Smooth muscle cell (in vitro differentiated cells): ENCODE data around the gene TNFRSF17. TPM values are rescaled to one million over a fixed set of nuclear protein-coding genes. Genes with fewer than 3 reads are reported as not detected.
"Not testable (repeated sequence)": the region's sequence is repeated elsewhere in the genome, so short reads cannot be mapped to it uniquely, and the experiment has no call there.

ENCODE experiments used
- DNase-seq: peaks from one replicate; lab custom pipeline; 2025; ENCODE audit not compliant: unreplicated experiment; lab: John Stamatoyannopoulos, UW
- H2AFZ ChIP-seq: fragments of 200-600 bp; sonication (generic); 2 replicates; pipeline ENCODE4 v1.6.0; 2016; ENCODE audit warnings: antibody characterized with exemption, low read depth, mild to moderate bottlenecking
- H3F3A ChIP-seq: fragments of 200-600 bp; sonication (generic); 2 replicates; pipeline ENCODE4 v1.6.0; 2017; ENCODE audit warnings: antibody characterized with exemption, low read depth
- H3K27ac ChIP-seq: fragments of 200-600 bp; sonication (generic); 2 replicates; pipeline ENCODE4 v1.5.1; 2016; ENCODE audit warnings: low read depth, mild to moderate bottlenecking
- H3K27me3 ChIP-seq: fragments of 200-600 bp; sonication (generic); 2 replicates; pipeline ENCODE4 v1.6.1; 2016; ENCODE audit warnings: low read depth, mild to moderate bottlenecking
- H3K36me3 ChIP-seq: fragments of 200-600 bp; sonication (generic); 2 replicates; pipeline ENCODE4 v1.5.1; 2016; ENCODE audit warnings: low read depth
- H3K4me1 ChIP-seq: fragments of 200-600 bp; sonication (generic); 2 replicates; pipeline ENCODE4 v1.5.1; 2016; ENCODE audit warnings: low read depth
- H3K4me2 ChIP-seq: fragments of 200-600 bp; sonication (generic); 2 replicates; pipeline ENCODE4 v1.6.0; 2016; ENCODE audit warnings: mild to moderate bottlenecking
- H3K4me3 ChIP-seq: fragments of 200-600 bp; sonication (generic); 2 replicates; pipeline ENCODE4 v1.5.1; 2016; ENCODE audit warnings: mild to moderate bottlenecking
- H3K79me2 ChIP-seq: fragments of 200-600 bp; sonication (generic); 2 replicates; pipeline ENCODE4 v1.6.0; 2016; ENCODE audit warnings: low read depth, mild to moderate bottlenecking
- H3K9ac ChIP-seq: fragments of 200-600 bp; sonication (generic); 2 replicates; pipeline ENCODE4 v1.6.0; 2016; ENCODE audit warnings: low read depth
- H3K9me3 ChIP-seq: fragments of 200-600 bp; sonication (generic); replicated peaks from 2 replicates; pipeline ENCODE4 v1.5.1; 2016; ENCODE audit warnings: low read depth
- H4K20me1 ChIP-seq: fragments of 200-600 bp; sonication (generic); 2 replicates; pipeline ENCODE4 v1.6.0; 2016; ENCODE audit warnings: low read depth
- WGBS: methylation state at CpG from one replicate; pipeline ENCODE4 v1.1.7; 2016; ENCODE audit warnings: low lambda C conversion rate; 5-methylcytosine and 5-hydroxymethylcytosine counted together
- polyA plus RNA-seq: library from polyadenylated mRNA; unstranded; fragments of >200 nt; fragmentation: Nextera tagmentation; extraction: Ambion mirVana; gene quantifications from 2 replicates; pipeline ENCODE4 v1.2.1, GENCODE V29; 2016
- total RNA-seq: library from RNA; depleted of rRNA; stranded (reverse); fragments of >200 nt; gene quantifications from 2 replicates; pipeline ENCODE4 v1.2.3, GENCODE V29; 2014
- TF ChIP-seq, protein P1 (sequence below): fragments of 200-600 bp; sonication (generic); IDR thresholded peaks from 2 replicates; pipeline ENCODE4 v1.5.1; 2017; ENCODE audit warnings: borderline replicate concordance, mild to moderate bottlenecking, antibody characterized with exemption; ENCODE audit not compliant: insufficient read depth, poor library complexity, severe bottlenecking

TNFRSF17 gene
- total RNA-seq (not detected in 2 replicates), polyA plus RNA-seq (not detected in 2 replicates)

DNA sequence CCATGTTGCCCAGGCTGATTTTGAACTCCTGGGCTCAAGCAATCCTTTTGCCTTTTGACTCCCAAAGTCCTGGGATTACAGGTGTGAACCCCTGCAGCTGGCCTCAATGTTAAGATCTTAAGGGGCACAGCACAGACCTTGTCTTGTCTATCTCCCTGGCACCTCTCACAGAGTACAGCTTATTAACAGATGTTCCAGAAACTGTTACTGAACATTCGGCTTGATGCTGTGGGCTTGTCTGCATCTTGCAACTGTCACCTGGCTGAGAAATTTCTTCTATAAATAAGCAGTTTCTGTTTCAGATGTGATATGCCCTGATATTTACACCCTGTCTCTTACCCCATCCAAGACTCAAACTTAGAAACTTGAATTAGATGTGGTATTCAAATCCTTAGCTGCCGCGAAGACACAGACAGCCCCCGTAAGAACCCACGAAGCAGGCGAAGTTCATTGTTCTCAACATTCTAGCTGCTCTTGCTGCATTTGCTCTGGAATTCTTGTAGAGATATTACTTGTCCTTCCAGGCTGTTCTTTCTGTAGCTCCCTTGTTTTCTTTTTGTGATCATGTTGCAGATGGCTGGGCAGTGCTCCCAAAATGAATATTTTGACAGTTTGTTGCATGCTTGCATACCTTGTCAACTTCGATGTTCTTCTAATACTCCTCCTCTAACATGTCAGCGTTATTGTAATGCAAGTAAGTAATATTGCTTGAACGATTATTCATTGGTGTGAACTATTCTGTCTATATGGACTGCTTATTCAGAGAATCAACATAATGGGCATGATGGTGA is at the start of gene TNFRSF17:
Gene TNFRSF17 (plus strand): TSS at position 450 of the 791 bp plus-strand sequence. CDS start 115 bp downstream, at position 565.
- H3K79me2 ChIP-seq, result no peaks in the 10 kb centered on the region
- TF ChIP-seq, protein P1, sequence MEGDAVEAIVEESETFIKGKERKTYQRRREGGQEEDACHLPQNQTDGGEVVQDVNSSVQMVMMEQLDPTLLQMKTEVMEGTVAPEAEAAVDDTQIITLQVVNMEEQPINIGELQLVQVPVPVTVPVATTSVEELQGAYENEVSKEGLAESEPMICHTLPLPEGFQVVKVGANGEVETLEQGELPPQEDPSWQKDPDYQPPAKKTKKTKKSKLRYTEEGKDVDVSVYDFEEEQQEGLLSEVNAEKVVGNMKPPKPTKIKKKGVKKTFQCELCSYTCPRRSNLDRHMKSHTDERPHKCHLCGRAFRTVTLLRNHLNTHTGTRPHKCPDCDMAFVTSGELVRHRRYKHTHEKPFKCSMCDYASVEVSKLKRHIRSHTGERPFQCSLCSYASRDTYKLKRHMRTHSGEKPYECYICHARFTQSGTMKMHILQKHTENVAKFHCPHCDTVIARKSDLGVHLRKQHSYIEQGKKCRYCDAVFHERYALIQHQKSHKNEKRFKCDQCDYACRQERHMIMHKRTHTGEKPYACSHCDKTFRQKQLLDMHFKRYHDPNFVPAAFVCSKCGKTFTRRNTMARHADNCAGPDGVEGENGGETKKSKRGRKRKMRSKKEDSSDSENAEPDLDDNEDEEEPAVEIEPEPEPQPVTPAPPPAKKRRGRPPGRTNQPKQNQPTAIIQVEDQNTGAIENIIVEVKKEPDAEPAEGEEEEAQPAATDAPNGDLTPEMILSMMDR, result no peak
- no peak within 1 kb of the TSS for H2AFZ ChIP-seq
- H3K4me3 ChIP-seq, result no peak within 1 kb of the TSS
- H3K36me3 ChIP-seq, result no peaks in the 10 kb centered on the region
- H3K4me2 ChIP-seq, result no peak within 1 kb of the TSS
- H3K9ac ChIP-seq, result no peak within 1 kb of the TSS
- no peaks in the 10 kb centered on the region for H3K27me3 ChIP-seq
- H4K20me1 ChIP-seq, result no peaks in the 10 kb centered on the region
- WGBS, result 91% methylated on average over 9 of the region's 9 CpGs
- H3K9me3 ChIP-seq, result no peaks in the 10 kb centered on the region
- no peak within 1 kb of the TSS for H3K27ac ChIP-seq
- DNase-seq, result no peak
- no peaks in the 10 kb centered on the region for H3F3A ChIP-seq
- no peaks in the 10 kb centered on the region for H3K4me1 ChIP-seq

DNA sequence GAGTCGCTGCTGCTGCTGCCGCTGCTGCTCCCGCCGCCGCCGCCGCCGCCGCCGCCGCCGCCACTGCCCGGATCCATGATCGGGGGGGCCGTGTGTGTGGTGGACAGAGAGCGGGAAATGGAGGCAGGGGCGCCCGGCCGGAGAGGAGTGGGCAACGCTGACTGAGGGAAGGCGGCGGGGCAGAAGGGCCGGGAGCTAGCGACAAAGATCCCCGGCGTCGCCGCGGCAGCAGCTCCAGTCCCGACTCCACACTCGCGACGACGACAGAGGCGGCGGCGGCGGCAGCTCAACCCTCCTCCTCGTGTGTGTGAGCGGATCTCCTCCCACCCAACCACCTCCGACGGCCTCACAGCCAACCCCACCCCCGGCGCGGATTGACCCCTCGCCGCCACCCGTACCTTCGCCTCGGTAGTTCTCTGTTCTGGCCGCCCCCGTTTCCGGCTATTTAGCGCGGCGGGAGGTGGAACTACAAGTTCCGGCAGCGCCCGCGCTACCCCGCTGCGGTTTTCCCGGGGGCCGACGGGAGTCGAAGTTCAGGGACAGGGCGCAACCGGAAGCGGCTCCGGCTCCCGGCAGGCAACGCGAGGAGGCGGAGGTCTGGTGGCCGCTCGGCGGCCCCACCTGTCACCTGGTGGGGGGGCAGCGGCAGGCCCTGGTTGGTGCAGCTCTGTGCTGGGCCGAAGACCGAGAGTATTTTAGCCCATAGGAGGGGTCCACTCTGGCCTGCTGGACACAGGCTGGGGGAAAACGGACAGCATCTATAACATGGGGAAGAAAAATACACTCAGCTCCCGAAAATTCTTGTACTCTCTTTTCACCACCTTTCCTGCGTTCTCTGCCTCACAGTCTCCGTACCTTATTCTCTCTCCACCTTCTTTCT is 49.1 kb upstream of the TNFRSF17 start, which contains the start of gene GSPT1:
Gene GSPT1 (minus strand): TSS at position 313 of the 880 bp plus-strand sequence. CDS start 236 bp downstream, at position 77.
- H3K9me3 ChIP-seq, result no peaks in the 10 kb centered on the region
- H3K4me1 ChIP-seq, result peaks cover 22% of the 10 kb centered on the region
- peak within 1 kb of the TSS; percentile 90 for H2AFZ ChIP-seq
- DNase-seq, result peak; percentile 94
- TF ChIP-seq, protein P1, result no peak
- H4K20me1 ChIP-seq, result peaks cover 38% of the 10 kb centered on the region
- H3K27ac ChIP-seq, result peak within 1 kb of the TSS; percentile 86
- H3K9ac ChIP-seq, result peak within 1 kb of the TSS; percentile 88
- peak within 1 kb of the TSS; percentile 98 for H3K4me2 ChIP-seq
- no peaks in the 10 kb centered on the region for H3K27me3 ChIP-seq
- peaks cover 41% of the 10 kb centered on the region for H3K79me2 ChIP-seq
- H3K4me3 ChIP-seq, result peak within 1 kb of the TSS; percentile 67
- no peaks in the 10 kb centered on the region for H3F3A ChIP-seq
- 2% methylated on average over 72 of the region's 84 CpGs for WGBS
- no peaks in the 10 kb centered on the region for H3K36me3 ChIP-seq

DNA sequence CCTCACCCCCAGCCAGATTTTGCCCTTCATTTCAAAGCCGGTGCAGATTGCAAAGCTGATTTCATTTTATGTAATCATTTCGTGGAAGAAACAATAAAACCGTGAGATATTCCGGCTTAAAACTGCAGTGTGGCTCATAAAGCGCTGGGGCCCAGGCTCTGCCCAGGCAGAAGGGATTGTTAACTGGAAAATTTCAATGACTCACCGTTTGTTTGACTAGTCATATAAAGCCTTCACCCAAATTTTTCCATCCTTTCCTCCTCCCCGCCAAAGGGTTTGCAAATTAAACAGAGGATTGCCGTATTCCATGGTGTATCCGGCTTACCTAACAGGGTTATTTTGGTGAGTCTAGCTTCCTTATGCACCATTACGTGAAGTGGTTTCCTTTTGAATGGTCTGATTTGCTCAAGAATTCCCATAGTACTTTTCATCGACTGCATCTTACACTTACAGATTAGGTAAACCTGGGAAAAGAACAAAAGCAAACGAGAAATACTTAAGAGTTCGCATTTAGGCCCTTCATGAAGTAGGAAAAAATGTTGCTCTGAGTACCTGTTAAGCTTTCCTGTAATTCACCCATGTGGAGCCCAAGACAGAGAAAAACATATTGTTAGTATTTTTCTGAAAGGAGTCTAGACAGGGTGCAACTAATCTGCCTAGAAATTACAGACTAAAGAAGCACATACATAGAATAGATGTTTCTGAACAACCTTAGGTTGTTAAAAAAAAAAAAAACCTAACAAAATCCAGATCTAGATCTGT is 48.3 kb upstream of the TNFRSF17 start:
- H3K4me3 ChIP-seq, result peak overlapping the region; percentile 67
- no peaks in the 10 kb centered on the region for H3K36me3 ChIP-seq
- DNase-seq, result no peak
- H3K27me3 ChIP-seq, result no peaks in the 10 kb centered on the region
- peak overlapping the region; percentile 77 for H3K27ac ChIP-seq
- peaks cover 22% of the 10 kb centered on the region for H3K4me1 ChIP-seq
- H3K9ac ChIP-seq, result peak overlapping the region; percentile 39
- peak overlapping the region; percentile 86 for H3K4me2 ChIP-seq
- peaks cover 33% of the 10 kb centered on the region for H3K79me2 ChIP-seq
- WGBS, result 37% methylated on average over 13 of the region's 13 CpGs
- TF ChIP-seq, protein P1, result no peak
- peak overlapping the region; percentile 90 for H2AFZ ChIP-seq
- no peaks in the 10 kb centered on the region for H3K9me3 ChIP-seq
- H3F3A ChIP-seq, result no peaks in the 10 kb centered on the region
- H4K20me1 ChIP-seq, result peaks cover 30% of the 10 kb centered on the region

DNA sequence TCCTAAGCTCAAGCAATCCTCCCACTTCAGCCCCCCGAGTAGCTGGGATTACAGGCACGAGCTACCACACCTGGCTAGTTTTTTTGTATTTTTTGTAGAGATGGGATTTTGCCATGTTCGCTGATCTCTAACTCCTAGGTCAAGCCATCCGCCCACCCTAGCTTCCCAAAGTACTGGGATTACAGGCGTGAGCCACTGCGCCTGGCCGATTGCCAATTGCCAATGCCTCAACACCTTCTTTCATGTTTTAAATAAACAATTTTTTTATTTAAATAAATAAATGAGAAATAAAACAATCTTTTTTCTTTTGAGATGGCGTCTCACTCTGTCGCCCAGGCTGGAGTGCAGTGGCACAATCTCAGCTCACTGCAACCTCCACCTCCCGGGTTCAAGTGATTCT is 41.0 kb upstream of the TNFRSF17 start:
- H3K4me1 ChIP-seq, H3K4me2 ChIP-seq, H2AFZ ChIP-seq, DNase-seq, H3K36me3 ChIP-seq, H3K27ac ChIP-seq, H3K79me2 ChIP-seq, H3F3A ChIP-seq, H3K4me3 ChIP-seq, H3K27me3 ChIP-seq, H3K9ac ChIP-seq, H4K20me1 ChIP-seq, H3K9me3 ChIP-seq: not testable (repeated sequence)
- 92% methylated on average over 10 of the region's 10 CpGs for WGBS

DNA sequence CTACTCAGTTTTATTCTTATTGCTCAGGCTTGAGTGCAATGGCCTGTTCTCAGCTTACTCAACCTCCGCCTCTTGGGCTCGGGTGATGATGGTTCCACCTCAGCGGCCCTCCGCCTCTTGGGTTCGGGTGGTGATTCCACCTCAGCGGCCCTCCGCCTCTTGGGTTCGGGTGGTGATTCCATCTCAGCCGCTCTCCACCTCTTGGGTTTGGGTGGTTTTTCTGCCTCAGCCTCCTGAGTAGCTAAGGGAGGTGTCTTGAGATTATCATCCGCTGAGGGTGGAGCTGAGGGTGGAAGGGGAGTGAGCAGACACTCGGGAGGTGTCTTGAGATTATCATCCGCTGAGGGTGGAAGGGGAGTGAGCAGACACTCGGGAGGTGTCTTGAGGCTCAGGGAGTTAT is 37.7 kb upstream of the TNFRSF17 start:
- not testable (repeated sequence) for H3K9ac ChIP-seq, H3K9me3 ChIP-seq, H3K27ac ChIP-seq, H2AFZ ChIP-seq, H3F3A ChIP-seq, H3K27me3 ChIP-seq, H3K4me2 ChIP-seq, H4K20me1 ChIP-seq, H3K4me3 ChIP-seq, DNase-seq, H3K79me2 ChIP-seq, H3K36me3 ChIP-seq, H3K4me1 ChIP-seq
- 86% methylated on average over 13 of the region's 13 CpGs for WGBS
